ENCODE data around the gene NOTCH2. TPM values are rescaled to one million over a fixed set of nuclear protein-coding genes. Genes with fewer than 3 reads are reported as not detected.

NOTCH2 gene
- 10 to 100 TPM; 45.1 to 57.6 TPM for total RNA-seq

DNA sequence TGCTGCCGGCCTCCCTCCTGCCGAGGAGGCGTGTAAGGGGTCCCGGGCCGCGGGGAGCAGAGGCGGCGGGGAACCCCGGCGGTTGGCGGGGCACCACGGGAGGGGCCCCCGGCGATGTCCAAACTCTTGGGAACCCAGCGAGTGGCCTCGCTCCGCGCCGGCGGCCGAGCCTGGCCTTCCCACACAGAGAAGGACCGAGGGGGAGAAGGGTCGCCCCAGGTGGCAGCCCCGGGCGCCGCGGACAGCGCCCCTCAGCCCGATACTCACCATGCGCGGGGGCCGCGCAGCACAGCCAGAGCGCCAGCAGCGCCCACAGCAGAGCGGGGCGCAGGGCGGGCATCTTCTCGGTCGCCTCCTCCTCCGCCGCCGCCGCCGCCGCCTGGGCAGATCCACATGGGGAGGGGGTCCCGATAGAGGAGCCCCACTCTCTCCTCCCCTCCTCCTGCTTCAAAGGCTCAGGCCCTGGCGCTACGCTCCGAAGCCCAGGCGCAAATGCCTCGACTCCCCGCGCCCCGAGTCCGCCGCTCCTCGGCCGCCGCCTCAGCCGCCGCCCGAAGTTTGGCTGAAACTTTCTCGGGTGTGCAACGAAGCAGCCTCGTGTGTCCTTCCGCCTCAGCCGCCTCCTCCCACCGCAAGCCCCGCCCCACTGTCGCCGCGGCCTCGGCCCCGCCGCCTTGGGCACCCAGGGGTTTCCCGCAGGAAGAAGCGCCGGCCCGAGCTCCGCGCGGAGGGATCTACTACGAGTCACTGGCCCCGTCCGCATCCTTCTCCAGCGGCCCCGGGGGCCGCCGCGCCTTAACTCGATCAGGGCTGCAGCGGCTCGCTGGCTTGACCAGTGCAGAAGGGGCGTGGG is at the start of gene NOTCH2:
NOTCH2 (minus strand) TSS at position 596 of the 853 bp plus-strand sequence; CDS start at position 340, 256 bp downstream.

DNA sequence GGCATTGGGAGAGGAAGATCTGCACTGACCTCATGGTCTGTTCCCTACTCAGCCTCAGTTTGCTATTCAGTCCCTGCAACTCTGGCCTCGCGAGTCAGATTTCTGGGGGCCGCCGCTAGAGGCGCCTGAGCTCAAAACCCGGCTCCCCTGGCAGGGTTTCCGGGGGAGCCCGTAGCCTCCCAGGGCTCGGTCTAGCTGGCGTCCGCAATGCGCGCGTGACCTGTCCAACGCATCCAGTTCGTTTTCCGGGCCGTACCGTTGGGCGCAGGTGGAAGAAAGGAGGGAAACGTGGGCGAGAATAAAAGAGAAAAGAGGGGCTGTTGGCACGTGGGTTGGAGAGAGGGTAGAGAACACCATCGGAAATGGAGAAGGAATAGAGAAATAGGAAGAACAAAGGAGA is 173.2 kb downstream of the NOTCH2 start, which contains the start of gene ADAM30:
ADAM30 (minus strand) TSS at position 213 of the 400 bp plus-strand sequence; CDS start at position 34, 179 bp downstream.

Other genes starting within 250 kb of the NOTCH2 start
- not detected for gene ADAM30, start 173.1 kb downstream of the NOTCH2 start, total RNA-seq
- gene SEC22B, start 106.9 kb upstream of the NOTCH2 start, total RNA-seq = 10 to 100 TPM; 30.6 to 31.0 TPM